Endothelial cell of umbilical vein (primary cell): ENCODE results near the gene KDM4B. TPM values are rescaled to one million over a fixed set of nuclear protein-coding genes. Genes with fewer than 3 reads are reported as not detected.

Source experiments
- BruUV-seq: library from RNA; stranded (reverse); fragments of 400-500 nt; replicated peaks from 2 replicates; lab custom pipeline; 2021; lab: Mats Ljungman, UMichigan
- CTCF ChIA-PET: fragments of 300-600, 350-600 bp; sonication (Branson Sonifier 250); formaldehyde crosslinking; loops from one replicate; lab custom pipeline; 2021; ENCODE audit warnings: antibody characterized with exemption, inconsistent platforms; lab: Charles Lee
- POLR2A ChIA-PET: fragments of 300-600, 350-600 bp; sonication (Branson Sonifier 250); formaldehyde crosslinking; loops from one replicate; lab custom pipeline; 2021; ENCODE audit warnings: antibody characterized with exemption, inconsistent platforms; lab: Charles Lee
- DNase-seq: peaks from one replicate; pipeline ENCODE4 v3.0.0-alpha.2; 2011; ENCODE audit warnings: low read depth, low spot score
- FAIRE-seq: peaks from 2 replicates; lab custom pipeline; 2011; peaks lifted over from hg19 to GRCh38; lab: Jason Lieb, UNC
- H2AFZ ChIP-seq: 2 replicates; pipeline ENCODE4 v1.6.0; 2012; ENCODE audit warnings: low read depth, low read length, control low read depth, inconsistent platforms
- H3K27ac ChIP-seq: 2 replicates; pipeline ENCODE4 v1.5.1; 2011; ENCODE audit warnings: low read depth, mild to moderate bottlenecking, control low read depth, low read length, moderate library complexity; ENCODE audit not compliant: insufficient read depth
- H3K27me3 ChIP-seq, 2 experiments: 2 replicates each; pipeline versions ENCODE4 v1.6.0 to v1.6.1; 2011; ENCODE audit warnings: low read length in 2 of 2, mixed read lengths in 1 of 2; ENCODE audit not compliant: control insufficient read depth in 2 of 2, insufficient read depth in 2 of 2
- H3K36me3 ChIP-seq, 2 experiments: 2 replicates in 1 of 2; 3 replicates in 1 of 2; pipeline ENCODE4 v1.5.1; 2011; ENCODE audit warnings: low read length in 2 of 2, mild to moderate bottlenecking in 1 of 2, moderate library complexity in 1 of 2; ENCODE audit not compliant: control insufficient read depth in 2 of 2, insufficient read depth in 2 of 2; ENCODE audit errors: extremely low read depth in 1 of 2
- H3K4me1 ChIP-seq: 3 replicates; pipeline ENCODE4 v1.5.1; 2011; ENCODE audit warnings: mild to moderate bottlenecking, low read length; ENCODE audit not compliant: control insufficient read depth, insufficient read depth; ENCODE audit errors: extremely low read depth
- H3K4me2 ChIP-seq: 2 replicates; pipeline ENCODE4 v1.6.1; 2011; ENCODE audit warnings: low read length, control low read depth, mixed read lengths; ENCODE audit not compliant: insufficient read depth
- H3K4me3 ChIP-seq, 3 experiments: fragments of 200-600 bp in 1 of 3; sonication (generic), shearing (Covaris generic) in 1 of 3; replicated peaks in 1 of 3; 2 replicates each; pipeline ENCODE4 v1.5.1; 2011 to 2016; ENCODE audit warnings: control low read depth in 3 of 3, low read length in 3 of 3, mild to moderate bottlenecking in 2 of 3, inconsistent platforms in 1 of 3, low read depth in 1 of 3, moderate library complexity in 1 of 3; ENCODE audit not compliant: insufficient read depth in 1 of 3
- H3K79me2 ChIP-seq: 2 replicates; pipeline ENCODE4 v1.6.0; 2012; ENCODE audit warnings: low read length, inconsistent platforms; ENCODE audit not compliant: control insufficient read depth, insufficient read depth
- H3K9ac ChIP-seq: replicated peaks from 2 replicates; pipeline ENCODE3; 2011; ENCODE audit warnings: low read length, control low read depth; ENCODE audit not compliant: insufficient read depth; ENCODE audit errors: extremely low read depth
- H3K9me1 ChIP-seq: replicated peaks from 3 replicates; pipeline ENCODE4 v1.6.0; 2011; ENCODE audit warnings: mild to moderate bottlenecking, low read length; ENCODE audit not compliant: control insufficient read depth, insufficient read depth; ENCODE audit errors: extremely low read depth
- H3K9me3 ChIP-seq: replicated peaks from 2 replicates; pipeline ENCODE4 v1.5.1; 2012; ENCODE audit warnings: low read length, inconsistent platforms; ENCODE audit not compliant: control insufficient read depth, insufficient read depth
- H4K20me1 ChIP-seq: replicated peaks from 2 replicates; pipeline ENCODE3; 2011; ENCODE audit warnings: mild to moderate bottlenecking, low read length; ENCODE audit not compliant: control insufficient read depth, insufficient read depth; ENCODE audit errors: extremely low read depth
- CTCF ChIP-seq, 2 donors: IDR thresholded peaks; 1 replicate in 1 of 2; 2 replicates in 1 of 2; pipeline ENCODE4 v1.5.1; 2011; ENCODE audit warnings: low read length in 2 of 2, mild to moderate bottlenecking in 2 of 2, moderate library complexity in 2 of 2, control low read depth in 1 of 2, inconsistent platforms in 1 of 2, low read depth in 1 of 2; ENCODE audit not compliant: insufficient read depth in 1 of 2; ENCODE audit errors: extremely low read depth in 1 of 2
- EZH2 ChIP-seq: IDR thresholded peaks from 2 replicates; pipeline ENCODE4 v1.6.1; 2012; ENCODE audit warnings: borderline replicate concordance, low read depth, mild to moderate bottlenecking, moderate library complexity, low read length, inconsistent platforms; ENCODE audit not compliant: severe bottlenecking
- FOS ChIP-seq: IDR thresholded peaks from 2 replicates; pipeline ENCODE4 v1.6.1; 2011; ENCODE audit warnings: mild to moderate bottlenecking, low read length, moderate library complexity, borderline replicate concordance; ENCODE audit not compliant: insufficient read depth
- GATA2 ChIP-seq: IDR thresholded peaks from 2 replicates; pipeline ENCODE4 v1.7.0; 2011; ENCODE audit warnings: low read depth, mild to moderate bottlenecking, moderate library complexity, mixed read lengths, low read length; ENCODE audit not compliant: insufficient read length, insufficient read depth
- JUN ChIP-seq: IDR thresholded peaks from 2 replicates; pipeline ENCODE4 v1.6.1; 2011; ENCODE audit warnings: borderline replicate concordance, low read depth; ENCODE audit not compliant: insufficient read length, insufficient read depth
- MAX ChIP-seq: IDR thresholded peaks from 2 replicates; pipeline ENCODE4 v1.6.1; 2011; ENCODE audit not compliant: insufficient read depth, insufficient read length
- MYC ChIP-seq: IDR thresholded peaks from one replicate; pipeline ENCODE4 v1.6.1; 2011; ENCODE audit warnings: mild to moderate bottlenecking, low read depth, low read length
- POLR2A ChIP-seq: IDR thresholded peaks from 2 replicates; pipeline ENCODE4 v1.6.1; 2012; ENCODE audit warnings: low read depth, mild to moderate bottlenecking, control low read depth, low read length
- POLR2AphosphoS5 ChIP-seq: IDR thresholded peaks from 2 replicates; pipeline ENCODE4 v1.6.1; 2012; ENCODE audit warnings: low read depth, mild to moderate bottlenecking, control low read depth, low read length, moderate library complexity; ENCODE audit not compliant: insufficient read depth
- dilution Hi-C: fragments of 300-500 bp; cut with MboI; formaldehyde crosslinking; loops from one replicate; pipeline ENCODE4 v1.15.0; 2019; ENCODE audit warnings: low sequenced_read_pairs; ENCODE audit not compliant: extremely low pct_ligation_motif_present
- intact Hi-C: fragments of 100-400 bp; cut with micrococcal nuclease; formaldehyde crosslinking; loops from one replicate; pipeline ENCODE4 v1.10.0; 2022
- polyA plus RNA-seq, 4 experiments: library from polyadenylated mRNA; depleted of rRNA in 3 of 4; stranded (reverse) in 3 of 4; unstranded in 1 of 4; fragments of >200 nt; gene quantifications; 2 replicates each; pipeline versions ENCODE4 v1.2.1 to v1.2.3, GENCODE V29; 2011 to 2012; ENCODE audit warnings: missing spikeins in 1 of 4
- total RNA-seq: library from RNA; stranded (reverse); gene quantifications from 2 replicates; pipeline ENCODE4 v1.2.3, GENCODE V29; 2021

The KDM4B gene
- total and polyA plus RNA-seq, 2 donors (not counting 3 experiments of a cell fraction or from before 2014, with no cell fraction given): 12.4 to 37.2 TPM

GRCh38 chr19:5139583-5140325 is 170.8 kb downstream of the KDM4B start:
- no peak for FAIRE-seq
- Histone ChIP-seq H3K36me3 (peaks cover 2 to 40% of the 10 kb centered on the region in 2 experiments), H3K27ac (no peak overlapping the region), H3K9ac (no peak overlapping the region), H2AFZ (no peak overlapping the region), H3K27me3 (no peaks in the 10 kb centered on the region), H3K4me1 (no peaks in the 10 kb centered on the region), H3K9me1 (no peaks in the 10 kb centered on the region), H3K79me2 (no peaks in the 10 kb centered on the region), H3K4me2 (no peak overlapping the region), H3K9me3 (no peaks in the 10 kb centered on the region), H3K4me3 (no peak overlapping the region), H4K20me1 (no peaks in the 10 kb centered on the region)
- ChIA-PET POLR2A (no interaction called here), CTCF (no interaction called here)
- intact Hi-C loops: no loop called here
- dilution Hi-C loops: no loop called here
- no peak for DNase-seq
- no TSS peak for BruUV-seq
- no peak for TF ChIP-seq POLR2A
- no peak for TF ChIP-seq FOS
- no peak for TF ChIP-seq POLR2AphosphoS5
- no peak for TF ChIP-seq EZH2
- no peak for TF ChIP-seq MAX
- TF ChIP-seq MYC: no peak
- no peak for TF ChIP-seq JUN
- TF ChIP-seq CTCF (IDR thresholded peaks at IDR 0.05; ENCODE audit: extremely low read depth in 1 of 2, insufficient read depth in 1 of 2, low read depth in 1 of 2, low read length in 2 of 2): no peak
- no peak for TF ChIP-seq GATA2
